HG03095 (cell line): ENCODE results near the gene NHEJ1.
"Not testable (repeated sequence)": the region's sequence is repeated elsewhere in the genome, so short reads cannot be mapped to it uniquely, and the experiment has no call there.

Experiments
- ATAC-seq: cut with Tn5 transposase; IDR thresholded peaks from one replicate; pipeline ENCODE4 v1.9.1; 2021; ENCODE audit warnings: moderate library complexity; ENCODE audit not compliant: unreplicated experiment

Gene NHEJ1

GRCh38 chr2:219160186-219161017 is at the start of gene NHEJ1:
NHEJ1 (minus strand) TSS chr2:219160815; CDS start chr2:219158362, 2,453 bp downstream.
- ATAC-seq, result peak; percentile 79

- no peak for ATAC-seq
Measured at GRCh38 chr2:219209236-219210195, 48.9 kb upstream of the NHEJ1 start.

GRCh38 chr2:219207884-219208740 is 47.5 kb upstream of the NHEJ1 start:
- no peak for ATAC-seq

GRCh38 chr2:219207134-219207883 is 46.7 kb upstream of the NHEJ1 start:
- ATAC-seq, result no peak

GRCh38 chr2:219206328-219207133 is 45.9 kb upstream of the NHEJ1 start, which contains the start of gene ZFAND2B:
ZFAND2B (plus strand) TSS chr2:219206782; CDS start chr2:219206988, 206 bp downstream.
- peak; percentile 96 for ATAC-seq

- ATAC-seq, result peak; percentile 16
Measured at GRCh38 chr2:219205981-219206327, 45.3 kb upstream of the NHEJ1 start.

- no peak for ATAC-seq
Measured at GRCh38 chr2:219205165-219205538, 44.5 kb upstream of the NHEJ1 start.

- no peak for ATAC-seq
Measured at GRCh38 chr2:219204425-219205164, 44.0 kb upstream of the NHEJ1 start.

- not testable (repeated sequence) for ATAC-seq
Measured at GRCh38 chr2:219201331-219201730, 40.7 kb upstream of the NHEJ1 start.

GRCh38 chr2:219200502-219201326 is 40.1 kb upstream of the NHEJ1 start:
- not testable (repeated sequence) for ATAC-seq

GRCh38 chr2:219199470-219200211 is 39.0 kb upstream of the NHEJ1 start:
- ATAC-seq, result no peak

- no peak for ATAC-seq
Measured at GRCh38 chr2:219198974-219199373, 38.4 kb upstream of the NHEJ1 start.

GRCh38 chr2:219197388-219197787 is 36.8 kb upstream of the NHEJ1 start:
- no peak for ATAC-seq

- ATAC-seq, result no peak
Measured at GRCh38 chr2:219186754-219187456, 26.3 kb upstream of the NHEJ1 start.

GRCh38 chr2:219184121-219184520 is 23.5 kb upstream of the NHEJ1 start:
- no peak for ATAC-seq

- ATAC-seq, result no peak
Measured at GRCh38 chr2:219183151-219183772, 22.6 kb upstream of the NHEJ1 start.
